ENCODE measurements around the gene SPTAN1. TPM values are rescaled to one million over a fixed set of nuclear protein-coding genes. Genes with fewer than 3 reads are reported as not detected.
A peak's percentile ranks its signal among the peaks of the same experiment; 100 is the strongest.

SPTAN1 gene
- total RNA-seq, 3 donors from 2014 or later (not counting 1 experiment from before 2014, with no cell fraction given): 301 to 420 (median 400) TPM

- Mint-ChIP-seq H3K4me1 (no peaks in the 10 kb centered on the region), H3K9me3 (no peaks in the 10 kb centered on the region), H3K36me3 (no peaks in the 10 kb centered on the region), H3K27me3 (ENCODE audit: low read depth in 2 of 2) (no peaks in the 10 kb centered on the region), H3K4me3 (no peak overlapping the region), H3K27ac (peak overlapping the region in 1 of 2 donors; percentile 2)
- DNase-seq: no peak
- Histone ChIP-seq H3K27ac (ENCODE audit: low read length) (no peak overlapping the region), H3K4me1 (ENCODE audit: control insufficient read depth, insufficient read depth, low read length) (no peaks in the 10 kb centered on the region), H3K9me3 (ENCODE audit: control insufficient read depth, insufficient read depth, low read length) (no peaks in the 10 kb centered on the region), H3K36me3 (ENCODE audit: control insufficient read depth, insufficient read depth, low read length) (peaks cover 54% of the 10 kb centered on the region), H3K27me3 (ENCODE audit: control insufficient read depth, insufficient read depth, low read length) (no peaks in the 10 kb centered on the region), H3K4me3 (ENCODE audit: low read length) (no peak overlapping the region)
- 97% methylated on average over 21 of the region's 21 CpGs for WGBS (ENCODE audit: insufficient coverage)
- intact Hi-C loops (cut with micrococcal nuclease): no loop called here
- ATAC-seq: no peak
- TF ChIP-seq, protein P1, sequence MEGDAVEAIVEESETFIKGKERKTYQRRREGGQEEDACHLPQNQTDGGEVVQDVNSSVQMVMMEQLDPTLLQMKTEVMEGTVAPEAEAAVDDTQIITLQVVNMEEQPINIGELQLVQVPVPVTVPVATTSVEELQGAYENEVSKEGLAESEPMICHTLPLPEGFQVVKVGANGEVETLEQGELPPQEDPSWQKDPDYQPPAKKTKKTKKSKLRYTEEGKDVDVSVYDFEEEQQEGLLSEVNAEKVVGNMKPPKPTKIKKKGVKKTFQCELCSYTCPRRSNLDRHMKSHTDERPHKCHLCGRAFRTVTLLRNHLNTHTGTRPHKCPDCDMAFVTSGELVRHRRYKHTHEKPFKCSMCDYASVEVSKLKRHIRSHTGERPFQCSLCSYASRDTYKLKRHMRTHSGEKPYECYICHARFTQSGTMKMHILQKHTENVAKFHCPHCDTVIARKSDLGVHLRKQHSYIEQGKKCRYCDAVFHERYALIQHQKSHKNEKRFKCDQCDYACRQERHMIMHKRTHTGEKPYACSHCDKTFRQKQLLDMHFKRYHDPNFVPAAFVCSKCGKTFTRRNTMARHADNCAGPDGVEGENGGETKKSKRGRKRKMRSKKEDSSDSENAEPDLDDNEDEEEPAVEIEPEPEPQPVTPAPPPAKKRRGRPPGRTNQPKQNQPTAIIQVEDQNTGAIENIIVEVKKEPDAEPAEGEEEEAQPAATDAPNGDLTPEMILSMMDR (IDR thresholded peaks at IDR 0.05): no peak
Measured at GRCh38 chr9:128633057-128633456, 80.7 kb downstream of the SPTAN1 start.

- no peak overlapping the region for H3K4me3 Mint-ChIP-seq
- intact Hi-C loops (cut with micrococcal nuclease): no loop called here
- peak overlapping the region in 1 of 2 donors; percentile 2 for H3K27ac Mint-ChIP-seq
- no peak for ATAC-seq
- no peaks in the 10 kb centered on the region for H3K4me1 Mint-ChIP-seq
- H3K27ac ChIP-seq (ENCODE audit: low read length): no peak overlapping the region
- no peaks in the 10 kb centered on the region for H3K27me3 ChIP-seq (ENCODE audit: control insufficient read depth, insufficient read depth, low read length)
- no peaks in the 10 kb centered on the region for H3K27me3 Mint-ChIP-seq (ENCODE audit: low read depth in 2 of 2)
- no peaks in the 10 kb centered on the region for H3K9me3 Mint-ChIP-seq
- no peaks in the 10 kb centered on the region for H3K4me1 ChIP-seq (ENCODE audit: control insufficient read depth, insufficient read depth, low read length)
- TF ChIP-seq, protein P1 (IDR thresholded peaks at IDR 0.05): no peak
- H3K9me3 ChIP-seq (ENCODE audit: control insufficient read depth, insufficient read depth, low read length): no peaks in the 10 kb centered on the region
- no peak for DNase-seq
- no peak overlapping the region for H3K4me3 ChIP-seq (ENCODE audit: low read length)
- no peaks in the 10 kb centered on the region for H3K36me3 Mint-ChIP-seq
- 96% methylated on average over 11 of the region's 11 CpGs for WGBS (ENCODE audit: insufficient coverage)
- H3K36me3 ChIP-seq (ENCODE audit: control insufficient read depth, insufficient read depth, low read length): peaks cover 49% of the 10 kb centered on the region
Measured at GRCh38 chr9:128633601-128634000, 81.2 kb downstream of the SPTAN1 start.

DNA sequence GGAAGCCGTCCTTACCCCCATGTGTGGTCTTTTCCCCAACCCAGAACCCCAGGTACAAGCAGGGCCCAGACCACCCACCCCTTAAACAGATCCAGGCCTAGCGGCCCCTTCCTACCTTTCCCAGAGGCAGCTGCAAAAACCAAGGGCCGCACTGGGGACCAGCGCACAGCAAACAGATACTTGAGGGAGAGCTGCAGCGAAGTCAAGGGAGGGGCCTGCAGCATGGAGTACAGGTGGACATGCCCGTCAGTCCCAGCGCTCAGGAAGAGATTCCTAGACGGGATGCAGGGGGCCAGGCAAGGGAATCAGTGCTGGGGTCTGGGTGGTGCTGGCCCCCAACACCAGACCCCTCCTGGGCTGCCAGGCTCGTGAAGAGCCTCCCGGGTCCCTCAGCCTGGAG lies 81.7 kb downstream of the SPTAN1 start:
- no peaks in the 10 kb centered on the region for H3K27me3 Mint-ChIP-seq (ENCODE audit: low read depth in 2 of 2)
- H3K9me3 ChIP-seq (ENCODE audit: control insufficient read depth, insufficient read depth, low read length): no peaks in the 10 kb centered on the region
- H3K27me3 ChIP-seq (ENCODE audit: control insufficient read depth, insufficient read depth, low read length): no peaks in the 10 kb centered on the region
- DNase-seq (no peak), ATAC-seq (no peak)
- no peak overlapping the region for H3K27ac ChIP-seq (ENCODE audit: low read length)
- no peaks in the 10 kb centered on the region for H3K4me1 ChIP-seq (ENCODE audit: control insufficient read depth, insufficient read depth, low read length)
- no peak overlapping the region for H3K4me3 Mint-ChIP-seq
- H3K27ac Mint-ChIP-seq: peak overlapping the region in 1 of 2 donors; percentile 2
- 96% methylated on average over 10 of the region's 10 CpGs for WGBS (ENCODE audit: insufficient coverage)
- intact Hi-C loops (cut with micrococcal nuclease): no loop called here
- TF ChIP-seq, protein P1 (IDR thresholded peaks at IDR 0.05): no peak
- no peaks in the 10 kb centered on the region for H3K36me3 Mint-ChIP-seq
- H3K4me1 Mint-ChIP-seq: no peaks in the 10 kb centered on the region
- H3K4me3 ChIP-seq (ENCODE audit: low read length): no peak overlapping the region
- H3K36me3 ChIP-seq (ENCODE audit: control insufficient read depth, insufficient read depth, low read length): peaks cover 44% of the 10 kb centered on the region
- H3K9me3 Mint-ChIP-seq: no peaks in the 10 kb centered on the region

DNA sequence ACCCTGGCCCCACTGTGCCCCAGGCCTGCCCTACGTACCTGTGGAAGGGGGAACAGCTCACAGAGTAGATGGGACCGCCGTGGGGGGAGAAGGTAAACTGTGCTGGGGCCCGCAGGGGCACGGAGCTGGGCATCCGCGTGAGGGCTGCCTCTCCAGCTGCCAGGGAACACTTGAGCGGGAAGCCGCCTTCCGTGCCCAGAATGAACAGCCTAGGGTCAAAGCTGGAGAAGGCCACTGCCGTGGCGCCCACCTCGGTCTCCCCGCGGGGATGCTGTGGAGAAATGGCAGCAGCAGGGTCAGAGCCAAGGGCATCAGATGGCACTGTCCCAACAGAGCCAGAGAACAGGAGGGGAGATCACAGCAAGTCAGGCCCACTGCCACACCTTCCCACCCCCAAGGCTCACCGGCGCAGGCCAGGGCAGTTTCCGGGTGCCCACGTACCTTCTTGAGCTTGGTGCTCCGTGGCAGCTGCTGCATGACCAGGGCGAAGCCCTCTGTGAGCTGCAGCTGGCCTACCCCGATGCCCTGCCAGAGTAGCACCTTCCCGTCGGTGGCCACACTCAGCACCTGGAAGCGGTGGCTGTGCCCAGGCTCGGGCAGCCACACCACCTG lies 82.4 kb downstream of the SPTAN1 start:
- ATAC-seq: no peak
- Histone ChIP-seq H3K27ac (ENCODE audit: low read length) (no peak overlapping the region), H3K9me3 (ENCODE audit: control insufficient read depth, insufficient read depth, low read length) (no peaks in the 10 kb centered on the region), H3K27me3 (ENCODE audit: control insufficient read depth, insufficient read depth, low read length) (no peaks in the 10 kb centered on the region), H3K36me3 (ENCODE audit: control insufficient read depth, insufficient read depth, low read length) (peaks cover 38% of the 10 kb centered on the region), H3K4me1 (ENCODE audit: control insufficient read depth, insufficient read depth, low read length) (no peaks in the 10 kb centered on the region), H3K4me3 (ENCODE audit: low read length) (no peak overlapping the region)
- intact Hi-C loops (cut with micrococcal nuclease): no loop called here
- Mint-ChIP-seq H3K27me3 (ENCODE audit: low read depth in 2 of 2) (no peaks in the 10 kb centered on the region), H3K27ac (peak overlapping the region in 1 of 2 donors; percentile 2), H3K4me1 (no peaks in the 10 kb centered on the region), H3K9me3 (no peaks in the 10 kb centered on the region), H3K36me3 (no peaks in the 10 kb centered on the region), H3K4me3 (no peak overlapping the region)
- no peak for DNase-seq
- TF ChIP-seq, protein P1 (IDR thresholded peaks at IDR 0.05): no peak
- whole genome bisulfite sequencing (ENCODE audit: insufficient coverage): 91% methylated on average over 26 of the region's 26 CpGs
